ENCODE results near the gene ANP32E. TPM values are rescaled to one million over a fixed set of nuclear protein-coding genes. Genes with fewer than 3 reads are reported as not detected.
A peak's percentile ranks its signal among the peaks of the same experiment; 100 is the strongest.

The ANP32E gene
- total and polyA plus RNA-seq, 2 of the 4 experiments (the other 2 are of a cell fraction): 5.9 to 18.4 TPM

- TF ChIP-seq POLR2A (IDR thresholded peaks at IDR 0.05; ENCODE audit: low read depth, low read length) (peak; percentile 63; the same call in 1 of the 2 replicates), RAD21 (IDR thresholded peaks at IDR 0.05; ENCODE audit: low read length) (no peak)
- H2BK15ac ChIP-seq (ENCODE audit: low read depth, low read length): peak overlapping the region; percentile 28; the same call in 1 of the 3 replicates
- in situ Hi-C loops (cut with MboI; ENCODE audit: low sequenced_read_pairs): no loop called here
- H3K56ac ChIP-seq (ENCODE audit: extremely low read depth, insufficient read depth, low read length): no peak overlapping the region
- peak overlapping the region; percentile 93 for H2AK9ac ChIP-seq (replicated peaks; ENCODE audit: low read depth, low read length, poor library complexity)
- H4K5ac ChIP-seq (ENCODE audit: low read depth, low read length): 0 out of 2 replicates have a peak overlapping the region, but pooled peaks have one; percentile 12
- H3K4me2 ChIP-seq (ENCODE audit: low read depth, low read length): peak overlapping the region; percentile 84
- H3K9me3 ChIP-seq (ENCODE audit: control insufficient read depth, insufficient read depth, low read length): no peaks in the 10 kb centered on the region
- no peak overlapping the region for H2BK20ac ChIP-seq (ENCODE audit: low read depth, low read length)
- H3K9me1 ChIP-seq (ENCODE audit: insufficient read depth, low read length): no peaks in the 10 kb centered on the region
- peak overlapping the region; percentile 54 for H3K9ac ChIP-seq (ENCODE audit: low read depth, low read length)
- H2BK5ac ChIP-seq (ENCODE audit: low read depth, low read length, poor library complexity, severe bottlenecking): peak overlapping the region; percentile 32
- peaks cover 17 to 21% of the 10 kb centered on the region in 2 experiments; a peak in 3 of 4 replicates for H3K79me1 ChIP-seq (ENCODE audit: low read depth in 1 of 2, low read length in 2 of 2)
- H2BK120ac ChIP-seq (ENCODE audit: low read depth, low read length): peak overlapping the region; percentile 60; the same call in 1 of the 2 replicates
- WGBS, 2 experiments (ENCODE audit: extremely low coverage in 2 of 2, insufficient read length in 1 of 2): 2% methylated on average over 9 of the region's 21 CpGs; no CpG with 5 or more reads in 1 of the 2 experiments
- peak overlapping the region; percentile 13; the same call in 1 of the 2 replicates for H3K27ac ChIP-seq (ENCODE audit: insufficient read depth, low read length)
- peak overlapping the region; percentile 92 for H2AFZ ChIP-seq (replicated peaks; ENCODE audit: low read length, poor library complexity)
- intact Hi-C loops (cut with micrococcal nuclease): loop anchor here (5.0 kb wide), 1 partner anchor 45 kb away; the partner anchor contains the start of gene ANP32E
- no peak overlapping the region for H3K18ac ChIP-seq (ENCODE audit: low read depth, low read length)
- peak overlapping the region; percentile 40 for H2AK5ac ChIP-seq (ENCODE audit: low read depth, low read length)
- H3K23ac ChIP-seq (ENCODE audit: low read depth, low read length): peak overlapping the region; percentile 82
- POLR2A ChIA-PET (ENCODE audit: unreplicated experiment): interaction anchor here (0.6 kb wide), 1 partner anchor 10 kb away, joined by 5 read pairs; no protein-coding TSS in a partner anchor
- H3K27me3 ChIP-seq (ENCODE audit: control insufficient read depth, insufficient read depth, low read length): no peaks in the 10 kb centered on the region
- CTCF ChIA-PET: interaction anchor here (0.6 to 3.8 kb wide), 2 partner anchors 27 to 76 kb away, joined by 4 to 31 read pairs; no protein-coding TSS in a partner anchor
- peak overlapping the region; percentile 82 for H3K14ac ChIP-seq (replicated peaks; ENCODE audit: low read depth, low read length)
- no peak; the same call in 1 of the 2 replicates for ATAC-seq (ENCODE audit: low read depth)
- dilution Hi-C loops (cut with HindIII; ENCODE audit: low sequenced_read_pairs, unreplicated experiment): no loop called here
- peak; percentile 22 for DNase-seq
- no TSS peak for BruUV-seq (replicated peaks)
- H4K8ac ChIP-seq (ENCODE audit: low read depth in 2 of 2, low read length in 2 of 2): peak overlapping the region in 1 of 2 experiments; percentile 61; a peak in 2 of 4 replicates
- peaks cover 5% of the 10 kb centered on the region for H3K4me1 ChIP-seq (ENCODE audit: control insufficient read depth, insufficient read depth, low read length)
- H3K4me3 ChIP-seq (ENCODE audit: insufficient read depth, low read depth, low read length): peak overlapping the region; percentile 58
- peak overlapping the region; percentile 70 for H3K4ac ChIP-seq (ENCODE audit: low read depth, low read length)
- H3K36me3 ChIP-seq (ENCODE audit: control insufficient read depth, insufficient read depth, low read length): peaks cover 11% of the 10 kb centered on the region
- peak overlapping the region; percentile 58 for H4K91ac ChIP-seq (ENCODE audit: insufficient read depth, low read depth, low read length)
- H4K20me1 ChIP-seq (ENCODE audit: insufficient read depth, low read length): no peaks in the 10 kb centered on the region
Observed at GRCh38 chr1:150282558-150282958, 46.6 kb upstream of the ANP32E start.

Measured in IMR-90 (cell line).